GM12878 (cell line): ENCODE measurements around the gene GARS1. TPM values are rescaled to one million over a fixed set of nuclear protein-coding genes. Genes with fewer than 3 reads are reported as not detected.
"Not testable (repeated sequence)": the region's sequence is repeated elsewhere in the genome, so short reads cannot be mapped to it uniquely, and the experiment has no call there.

Experiments
- ATAC-seq: fragments of 200-7000 bp; cut with Tn5 transposase; 3 replicates; pipeline ENCODE4 v1.9.1; 2020; ENCODE audit warnings: mild to moderate bottlenecking, moderate library complexity
- BruUV-seq: library from RNA; stranded (reverse); fragments of 400-500 nt; replicated peaks from 2 replicates; lab custom pipeline; 2021; lab: Mats Ljungman, UMichigan
- CTCF ChIA-PET: fragments of 300-600 bp; sonication (Branson Sonifier 250); formaldehyde crosslinking; extraction: SDS; loops from one replicate; lab custom pipeline; 2021; ENCODE audit warnings: inconsistent platforms; lab: Yijun Ruan, JAX
- POLR2A ChIA-PET: fragments of 350-600 bp; formaldehyde crosslinking; extraction: SDS; loops from one replicate; lab custom pipeline; 2021; ENCODE audit warnings: inconsistent platforms; lab: Charles Lee
- RAD21 ChIA-PET: fragments of 300-600 bp; sonication (Branson Sonifier 250); formaldehyde crosslinking; loops from one replicate; lab custom pipeline; 2023; ENCODE audit warnings: antibody characterized with exemption; ENCODE audit not compliant: unreplicated experiment; lab: Charles Lee
- SMC1A ChIA-PET: fragments of 300-600 bp; sonication (Branson Sonifier 250); formaldehyde crosslinking; loops from one replicate; lab custom pipeline; 2023; ENCODE audit not compliant: unreplicated experiment, uncharacterized antibody; lab: Charles Lee
- DNase-seq: peaks from one replicate; pipeline ENCODE4 v3.0.0-alpha.2; 2011; ENCODE audit warnings: low read depth, low spot score
- FAIRE-seq: peaks from 3 replicates; lab custom pipeline; 2011; peaks lifted over from hg19 to GRCh38; lab: Jason Lieb, UNC
- H2AFZ ChIP-seq: 2 replicates; pipeline ENCODE4 v1.6.0; 2011; ENCODE audit warnings: low read depth, low read length, control low read depth; ENCODE audit not compliant: control insufficient read depth
- H3K27ac ChIP-seq: 2 replicates; pipeline ENCODE4 v1.5.1; 2011; ENCODE audit warnings: control low read depth; ENCODE audit not compliant: control insufficient read depth, insufficient read depth
- H3K27me3 ChIP-seq, 2 experiments: replicated peaks in 1 of 2; 2 replicates each; pipeline versions ENCODE4 v1.6.0 to v1.6.1; 2011; ENCODE audit warnings: low read length in 1 of 2; ENCODE audit not compliant: control insufficient read depth in 2 of 2, insufficient read depth in 2 of 2
- H3K36me3 ChIP-seq, 2 experiments: 2 replicates each; pipeline ENCODE4 v1.5.1; 2011; ENCODE audit warnings: low read length in 1 of 2; ENCODE audit not compliant: control insufficient read depth in 2 of 2, insufficient read depth in 2 of 2
- H3K4me1 ChIP-seq: 2 replicates; pipeline ENCODE4 v1.6.1; 2011; ENCODE audit warnings: mild to moderate bottlenecking, low read length, moderate library complexity, mixed read lengths; ENCODE audit not compliant: control insufficient read depth, insufficient read depth
- H3K4me2 ChIP-seq: 2 replicates; pipeline ENCODE4 v1.6.0; 2011; ENCODE audit warnings: control low read depth; ENCODE audit not compliant: control insufficient read depth, insufficient read depth
- H3K4me3 ChIP-seq: fragments of 200-600 bp; sonication (generic); 2 replicates; pipeline ENCODE4 v1.5.1; 2016
- H3K79me2 ChIP-seq: 2 replicates; pipeline ENCODE4 v1.6.0; 2011; ENCODE audit warnings: low read length; ENCODE audit not compliant: control insufficient read depth, insufficient read depth
- H3K9ac ChIP-seq: 2 replicates; pipeline ENCODE4 v1.8.0; 2011; ENCODE audit warnings: low read length, control low read depth, mixed read lengths; ENCODE audit not compliant: control insufficient read depth, insufficient read depth
- H3K9me3 ChIP-seq: replicated peaks from 3 replicates; pipeline ENCODE4 v1.5.1; 2011; ENCODE audit warnings: mild to moderate bottlenecking, low read length; ENCODE audit not compliant: control insufficient read depth, insufficient read depth
- H4K20me1 ChIP-seq: 2 replicates; pipeline ENCODE4 v1.6.0; 2011; ENCODE audit not compliant: control insufficient read depth, insufficient read depth
- IRF4 ChIP-seq: IDR thresholded peaks from 2 replicates; pipeline ENCODE4 v1.6.1; 2011; ENCODE audit warnings: low read depth, low read length
- ZNF207 ChIP-seq: fragments of 450-650 bp; IDR thresholded peaks from 2 replicates; pipeline ENCODE4 v1.6.1; 2014; ENCODE audit warnings: antibody characterized with exemption, mild to moderate bottlenecking, borderline replicate concordance
- WGBS: methylation state at CpG from one replicate; pipeline ENCODE4 v1.1.6; 2016; ENCODE audit warnings: low lambda C conversion rate; ENCODE audit not compliant: insufficient replicate concordance, insufficient coverage; ENCODE audit errors: missing lambda C conversion rate; 5-methylcytosine and 5-hydroxymethylcytosine counted together
- in situ Hi-C: fragments of 300-500 bp; cut with MboI; formaldehyde crosslinking; loops from 9 replicates; pipeline ENCODE4 v1.14.3; 2018; ENCODE audit warnings: mixed read lengths
- intact Hi-C: fragments of 100-400 bp; cut with micrococcal nuclease; formaldehyde crosslinking; loops from one replicate; pipeline ENCODE4 v1.14.2; 2022; ENCODE audit not compliant: unreplicated experiment
- polyA plus RNA-seq, 11 experiments: library from polyadenylated mRNA; depleted of rRNA in 4 of 11; unstranded in 6 of 11; stranded (reverse) in 5 of 11; fragments of >200 nt; fragmentation: Nextera tagmentation in 4 of 11; fragmentation: Illumina TruSeq in 1 of 11; extraction: Ambion mirVana in 4 of 11; extraction: Trizol in 1 of 11; gene quantifications; 1 replicate in 1 of 11; 2 replicates in 10 of 11; pipeline versions ENCODE4 v1.2.1 to v1.2.3, GENCODE V29; 2011 to 2016; ENCODE audit warnings: inconsistent platforms in 2 of 11, missing spikeins in 2 of 11, low read depth in 1 of 11
- total RNA-seq, 4 experiments: library from RNA; depleted of rRNA in 3 of 4; stranded (reverse); fragments of >200 nt in 3 of 4; fragmentation: Illumina TruSeq in 1 of 4; extraction: Trizol in 1 of 4; gene quantifications; 2 replicates each; pipeline versions ENCODE4 v1.2.1 to v1.2.3, GENCODE V29; 2013 to 2021
- TF ChIP-seq, protein P1 (sequence below): fragments of 450-650 bp; IDR thresholded peaks from 2 replicates; pipeline ENCODE4 v1.6.1; 2018; ENCODE audit warnings: mild to moderate bottlenecking, low read depth, moderate library complexity; ENCODE audit not compliant: partially characterized antibody
- TF ChIP-seq, protein P2 (sequence below): IDR thresholded peaks from 2 replicates; pipeline ENCODE4 v1.6.1; 2011; ENCODE audit warnings: low read depth, mild to moderate bottlenecking, low read length, moderate library complexity, borderline replicate concordance; ENCODE audit errors: extremely low read depth

GARS1 gene
- total and polyA plus RNA-seq, 10 of the 15 experiments (the other 5 are each of a cell fraction or from before 2014, with no cell fraction given), result 120 to 361 (median 187) TPM

DNA sequence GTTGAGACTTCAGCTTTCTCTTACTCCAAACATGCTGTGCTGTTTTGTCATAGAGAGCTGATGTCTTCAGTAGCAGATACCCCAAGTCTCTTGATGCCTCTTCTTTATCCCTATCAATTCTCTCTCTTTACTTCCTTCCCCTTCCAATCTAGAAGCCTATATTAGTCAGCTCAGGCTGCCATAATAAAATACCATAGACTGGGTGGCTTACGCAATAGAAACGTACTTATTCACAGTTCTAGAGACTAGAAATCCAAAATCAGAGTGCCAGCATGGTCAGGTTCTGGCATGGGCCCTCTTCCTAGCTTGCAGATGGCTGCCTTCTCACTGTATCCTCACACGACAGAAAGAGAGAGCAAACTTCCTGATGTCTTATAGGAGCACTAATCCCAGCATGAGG, 9.0 kb upstream of the GARS1 start:
- Histone ChIP-seq H4K20me1 (no peaks in the 10 kb centered on the region), H3K4me1 (no peaks in the 10 kb centered on the region), H3K36me3 (no peaks in the 10 kb centered on the region; a peak in 1 of 4 replicates), H2AFZ (no peak overlapping the region), H3K9me3 (peaks cover 2% of the 10 kb centered on the region; the same call in 2 of the 3 replicates), H3K27me3 (no peaks in the 10 kb centered on the region), H3K79me2 (peaks cover 2% of the 10 kb centered on the region; the same call in 1 of the 2 replicates), H3K9ac (no peak overlapping the region), H3K4me2 (no peak overlapping the region), H3K27ac (no peak overlapping the region), H3K4me3 (no peak overlapping the region)
- ChIA-PET RAD21 (no interaction called here), POLR2A (no interaction called here), SMC1A (interaction anchor here (1.3 kb wide), 1 partner anchor 10 kb away, joined by 3 read pairs; no protein-coding TSS in a partner anchor), CTCF (interaction anchor here (0.9 kb wide), 1 partner anchor 12 kb away, joined by 3 read pairs; no protein-coding TSS in a partner anchor)
- in situ Hi-C loops (no loop called here), intact Hi-C loops (no loop called here)
- DNase-seq (no peak), ATAC-seq (no peak), FAIRE-seq (no peak)
- 91% methylated on average over 3 of the region's 3 CpGs for WGBS
- TF ChIP-seq, protein P1, sequence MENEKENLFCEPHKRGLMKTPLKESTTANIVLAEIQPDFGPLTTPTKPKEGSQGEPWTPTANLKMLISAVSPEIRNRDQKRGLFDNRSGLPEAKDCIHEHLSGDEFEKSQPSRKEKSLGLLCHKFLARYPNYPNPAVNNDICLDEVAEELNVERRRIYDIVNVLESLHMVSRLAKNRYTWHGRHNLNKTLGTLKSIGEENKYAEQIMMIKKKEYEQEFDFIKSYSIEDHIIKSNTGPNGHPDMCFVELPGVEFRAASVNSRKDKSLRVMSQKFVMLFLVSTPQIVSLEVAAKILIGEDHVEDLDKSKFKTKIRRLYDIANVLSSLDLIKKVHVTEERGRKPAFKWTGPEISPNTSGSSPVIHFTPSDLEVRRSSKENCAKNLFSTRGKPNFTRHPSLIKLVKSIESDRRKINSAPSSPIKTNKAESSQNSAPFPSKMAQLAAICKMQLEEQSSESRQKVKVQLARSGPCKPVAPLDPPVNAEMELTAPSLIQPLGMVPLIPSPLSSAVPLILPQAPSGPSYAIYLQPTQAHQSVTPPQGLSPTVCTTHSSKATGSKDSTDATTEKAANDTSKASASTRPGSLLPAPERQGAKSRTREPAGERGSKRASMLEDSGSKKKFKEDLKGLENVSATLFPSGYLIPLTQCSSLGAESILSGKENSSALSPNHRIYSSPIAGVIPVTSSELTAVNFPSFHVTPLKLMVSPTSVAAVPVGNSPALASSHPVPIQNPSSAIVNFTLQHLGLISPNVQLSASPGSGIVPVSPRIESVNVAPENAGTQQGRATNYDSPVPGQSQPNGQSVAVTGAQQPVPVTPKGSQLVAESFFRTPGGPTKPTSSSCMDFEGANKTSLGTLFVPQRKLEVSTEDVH, result no peak
- TF ChIP-seq, protein P2, sequence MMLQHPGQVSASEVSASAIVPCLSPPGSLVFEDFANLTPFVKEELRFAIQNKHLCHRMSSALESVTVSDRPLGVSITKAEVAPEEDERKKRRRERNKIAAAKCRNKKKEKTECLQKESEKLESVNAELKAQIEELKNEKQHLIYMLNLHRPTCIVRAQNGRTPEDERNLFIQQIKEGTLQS, result no peak
- no peak for TF ChIP-seq IRF4
- no peak for TF ChIP-seq ZNF207
- no TSS peak for BruUV-seq

- H3K4me3 ChIP-seq, H3K4me1 ChIP-seq, H4K20me1 ChIP-seq, H3K27me3 ChIP-seq, RAD21 ChIA-PET, H3K79me2 ChIP-seq, H3K9ac ChIP-seq, H3K4me2 ChIP-seq, FAIRE-seq, H2AFZ ChIP-seq, H3K36me3 ChIP-seq, H3K27ac ChIP-seq, H3K9me3 ChIP-seq, in situ Hi-C loops, intact Hi-C loops, ATAC-seq, DNase-seq, BruUV-seq: not testable (repeated sequence)
- ChIA-PET CTCF (interaction anchor here (1.3 kb wide), 1 partner anchor 24 kb away, joined by 3 read pairs; no protein-coding TSS in a partner anchor), SMC1A (interaction anchor here (1.5 kb wide), 1 partner anchor 12 kb away, joined by 4 read pairs; no protein-coding TSS in a partner anchor), POLR2A (interaction anchor here (0.6 kb wide), 1 partner anchor 19 kb away, joined by 3 read pairs; no protein-coding TSS in a partner anchor)
- 98% methylated on average over 4 of the region's 4 CpGs for WGBS
Observed at GRCh38 chr7:30587547-30587946, 7.1 kb upstream of the GARS1 start.
